IMR-90 (cell line): Measurements from ENCODE around the gene HEPH. TPM values are rescaled to one million over a fixed set of nuclear protein-coding genes. Genes with fewer than 3 reads are reported as not detected.

ENCODE experiments used
- ATAC-seq: fragments of 200-7000 bp; cut with Tn5 transposase; 2 replicates; pipeline ENCODE4 v1.9.1; 2020; ENCODE audit warnings: low read depth, mild to moderate bottlenecking, moderate library complexity
- BruUV-seq: library from RNA; stranded (reverse); fragments of 400-500 nt; replicated peaks from 2 replicates; lab custom pipeline; 2021; lab: Mats Ljungman, UMichigan
- CTCF ChIA-PET: fragments of 300-600 bp; formaldehyde crosslinking; extraction: SDS; loops from one replicate; lab custom pipeline; 2021; ENCODE audit warnings: antibody characterized with exemption; lab: Yijun Ruan, JAX
- POLR2A ChIA-PET: fragments of 300-600 bp; sonication (Branson Sonifier 250); formaldehyde crosslinking; loops from one replicate; lab custom pipeline; 2022; ENCODE audit warnings: antibody characterized with exemption; ENCODE audit not compliant: unreplicated experiment; lab: Charles Lee
- DNase-seq: peaks from one replicate; pipeline ENCODE4 v3.0.0; 2013
- H2AFZ ChIP-seq: replicated peaks from 2 replicates; pipeline ENCODE3; 2013; ENCODE audit warnings: low read length, mild to moderate bottlenecking; ENCODE audit not compliant: poor library complexity
- H2AK5ac ChIP-seq: 2 replicates; pipeline ENCODE4 v1.6.1; 2013; ENCODE audit warnings: low read depth, low read length, inconsistent platforms
- H2AK9ac ChIP-seq: replicated peaks from 2 replicates; pipeline ENCODE3; 2013; ENCODE audit warnings: mild to moderate bottlenecking, low read depth, low read length, moderate library complexity; ENCODE audit not compliant: poor library complexity
- H2BK120ac ChIP-seq: 2 replicates; pipeline ENCODE4 v1.6.1; 2013; ENCODE audit warnings: low read depth, low read length, inconsistent platforms
- H2BK15ac ChIP-seq: 3 replicates; pipeline ENCODE4 v1.6.1; 2013; ENCODE audit warnings: low read depth, low read length, inconsistent platforms
- H2BK20ac ChIP-seq: 2 replicates; pipeline ENCODE4 v1.6.1; 2013; ENCODE audit warnings: low read depth, mild to moderate bottlenecking, inconsistent platforms, low read length, moderate library complexity
- H2BK5ac ChIP-seq: 2 replicates; pipeline ENCODE4 v1.6.1; 2013; ENCODE audit warnings: mild to moderate bottlenecking, low read depth, low read length, inconsistent platforms; ENCODE audit not compliant: poor library complexity, severe bottlenecking
- H3K14ac ChIP-seq: replicated peaks from 2 replicates; pipeline ENCODE4 v1.6.1; 2013; ENCODE audit warnings: low read depth, low read length, inconsistent platforms
- H3K18ac ChIP-seq: 2 replicates; pipeline ENCODE4 v1.6.1; 2013; ENCODE audit warnings: low read depth, low read length, control low read depth
- H3K23ac ChIP-seq: 2 replicates; pipeline ENCODE4 v1.6.1; 2013; ENCODE audit warnings: low read depth, low read length, inconsistent platforms
- H3K27ac ChIP-seq: 2 replicates; pipeline ENCODE4 v1.5.1; 2013; ENCODE audit warnings: mild to moderate bottlenecking, control low read depth, low read length; ENCODE audit not compliant: insufficient read depth
- H3K27me3 ChIP-seq: 2 replicates; pipeline ENCODE4 v1.6.1; 2013; ENCODE audit warnings: low read length; ENCODE audit not compliant: control insufficient read depth, insufficient read depth
- H3K36me3 ChIP-seq: 2 replicates; pipeline ENCODE4 v1.6.1; 2013; ENCODE audit warnings: low read length, mixed read lengths; ENCODE audit not compliant: control insufficient read depth, insufficient read depth
- H3K4ac ChIP-seq: 2 replicates; pipeline ENCODE4 v1.6.1; 2013; ENCODE audit warnings: low read depth, low read length, inconsistent platforms
- H3K4me1 ChIP-seq: 2 replicates; pipeline ENCODE4 v1.6.1; 2013; ENCODE audit warnings: low read length, mixed read lengths; ENCODE audit not compliant: control insufficient read depth, insufficient read depth
- H3K4me2 ChIP-seq: 2 replicates; pipeline ENCODE4 v1.6.1; 2013; ENCODE audit warnings: low read depth, mild to moderate bottlenecking, control low read depth, low read length, moderate library complexity
- H3K4me3 ChIP-seq: 2 replicates; pipeline ENCODE4 v1.5.1; 2013; ENCODE audit warnings: low read depth, mild to moderate bottlenecking, control low read depth, low read length, moderate library complexity; ENCODE audit not compliant: insufficient read depth
- H3K56ac ChIP-seq: 2 replicates; pipeline ENCODE4 v1.6.1; 2013; ENCODE audit warnings: low read length, inconsistent platforms; ENCODE audit not compliant: insufficient read depth; ENCODE audit errors: extremely low read depth
- H3K79me1 ChIP-seq, 2 experiments: 2 replicates each; pipeline ENCODE4 v1.6.1; 2013; ENCODE audit warnings: low read length in 2 of 2, inconsistent platforms in 1 of 2, low read depth in 1 of 2
- H3K9ac ChIP-seq: 2 replicates; pipeline ENCODE4 v1.6.1; 2013; ENCODE audit warnings: low read depth, low read length, control low read depth
- H3K9me1 ChIP-seq: 2 replicates; pipeline ENCODE4 v1.6.1; 2013; ENCODE audit warnings: low read length, inconsistent platforms; ENCODE audit not compliant: insufficient read depth
- H3K9me3 ChIP-seq: 2 replicates; pipeline ENCODE4 v1.6.1; 2013; ENCODE audit warnings: low read length; ENCODE audit not compliant: control insufficient read depth, insufficient read depth
- H4K20me1 ChIP-seq: 2 replicates; pipeline ENCODE4 v1.6.1; 2013; ENCODE audit warnings: low read length, inconsistent platforms; ENCODE audit not compliant: insufficient read depth
- H4K5ac ChIP-seq: 2 replicates; pipeline ENCODE4 v1.6.1; 2013; ENCODE audit warnings: mild to moderate bottlenecking, low read depth, low read length, control low read depth
- H4K8ac ChIP-seq, 2 experiments: 2 replicates each; pipeline ENCODE4 v1.6.1; 2013; ENCODE audit warnings: low read depth in 2 of 2, low read length in 2 of 2, control low read depth in 1 of 2, inconsistent platforms in 1 of 2
- H4K91ac ChIP-seq: 2 replicates; pipeline ENCODE4 v1.6.1; 2013; ENCODE audit warnings: low read depth, low read length, inconsistent platforms; ENCODE audit not compliant: insufficient read depth
- CEBPB ChIP-seq: IDR thresholded peaks from 2 replicates; pipeline ENCODE4 v1.6.1; 2012; ENCODE audit warnings: low read depth, low read length, improper control_type of control experiment
- MAFK ChIP-seq: IDR thresholded peaks from 2 replicates; pipeline ENCODE4 v1.6.1; 2012; ENCODE audit warnings: low read depth, low read length, improper control_type of control experiment
- MAZ ChIP-seq: IDR thresholded peaks from 2 replicates; pipeline ENCODE4 v1.6.1; 2012; ENCODE audit warnings: low read depth, mild to moderate bottlenecking, low read length, improper control_type of control experiment, moderate library complexity, borderline replicate concordance
- WGBS, 2 experiments: methylation state at CpG; one replicate each; pipeline versions ENCODE4 v1.1.5 to v1.1.7; 2013; ENCODE audit warnings: missing lambda C conversion rate in 2 of 2; ENCODE audit not compliant: insufficient read length in 1 of 2; ENCODE audit errors: extremely low coverage in 2 of 2; 5-methylcytosine and 5-hydroxymethylcytosine counted together
- dilution Hi-C: fragments of 300-500 bp; cut with HindIII; formaldehyde crosslinking; loops from one replicate; pipeline ENCODE4 v1.14.3; 2018; ENCODE audit warnings: low sequenced_read_pairs; ENCODE audit not compliant: unreplicated experiment
- in situ Hi-C: fragments of 300-500 bp; cut with MboI; formaldehyde crosslinking; loops from 3 replicates; pipeline ENCODE4 v1.14.3; 2019; ENCODE audit warnings: low sequenced_read_pairs, inconsistent platforms, mixed read lengths
- intact Hi-C: fragments of 100-400 bp; cut with micrococcal nuclease; formaldehyde crosslinking; loops from 2 replicates; pipeline ENCODE4 v1.10.0; 2022
- polyA plus RNA-seq, 3 experiments: library from polyadenylated mRNA; depleted of rRNA; stranded (reverse); fragments of >200 nt; gene quantifications; 2 replicates each; pipeline ENCODE4 v1.2.3, GENCODE V29; 2012; ENCODE audit warnings: low replicate concordance in 1 of 3
- total RNA-seq: library from RNA; depleted of rRNA; stranded (reverse); fragments of >200 nt; gene quantifications from 2 replicates; pipeline ENCODE4 v1.2.3, GENCODE V29; 2012

The HEPH gene
- total and polyA plus RNA-seq, 2 of the 4 experiments (the other 2 are of a cell fraction): 23.5 to 29.5 TPM

DNA sequence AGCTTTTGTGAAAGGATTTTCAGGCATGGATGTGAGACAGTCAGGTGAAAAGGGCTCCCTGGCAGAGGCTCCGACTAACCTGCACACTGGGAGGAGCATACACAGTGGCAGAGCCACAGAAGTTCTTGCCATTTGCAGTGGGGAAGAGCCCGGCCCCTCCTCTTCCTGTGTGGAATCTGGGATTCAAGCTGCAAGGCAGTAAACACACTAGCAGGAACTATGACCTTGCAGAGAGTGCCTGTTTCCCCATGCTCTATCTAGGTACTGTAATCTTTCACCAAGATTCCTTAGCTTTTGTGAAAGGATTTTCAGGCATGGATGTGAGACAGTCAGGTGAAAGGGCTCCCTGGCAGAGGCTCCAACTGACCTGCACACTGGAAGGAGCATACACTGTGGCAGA, 19.8 kb upstream of the HEPH start:
- Histone ChIP-seq H3K9me3 (no peaks in the 10 kb centered on the region), H2BK15ac (no peak overlapping the region), H2AFZ (no peak overlapping the region), H2BK5ac (no peak overlapping the region), H2AK5ac (no peak overlapping the region), H3K79me1 (no peaks in the 10 kb centered on the region), H3K18ac (no peak overlapping the region), H3K4me1 (no peaks in the 10 kb centered on the region), H3K56ac (no peak overlapping the region), H2AK9ac (no peak overlapping the region), H3K4ac (no peak overlapping the region), H3K23ac (no peak overlapping the region), H4K91ac (no peak overlapping the region), H3K9ac (no peak overlapping the region), H4K5ac (no peak overlapping the region), H3K4me2 (no peak overlapping the region), H3K36me3 (no peaks in the 10 kb centered on the region), H3K27ac (no peak overlapping the region), H2BK120ac (no peak overlapping the region), H2BK20ac (no peak overlapping the region), H4K8ac (no peak overlapping the region), H3K4me3 (no peak overlapping the region), H3K27me3 (peaks cover 3% of the 10 kb centered on the region; the same call in 1 of the 2 replicates), H4K20me1 (no peaks in the 10 kb centered on the region), H3K14ac (no peak overlapping the region), H3K9me1 (no peaks in the 10 kb centered on the region)
- no TSS peak for BruUV-seq
- intact Hi-C loops (no loop called here), in situ Hi-C loops (no loop called here), dilution Hi-C loops (no loop called here)
- TF ChIP-seq MAZ (no peak), MAFK (no peak), CEBPB (no peak)
- POLR2A ChIA-PET: no interaction called here
- CTCF ChIA-PET: no interaction called here
- WGBS, 2 experiments: no CpG with 5 or more reads among the region's 2 CpGs
- ATAC-seq (no peak), DNase-seq (no peak)
